Amygdala (tissue), 56 donors: ENCODE data around the gene SGCE.

Experiments used
- DNase-seq, 56 donors: peaks; one replicate each; lab custom pipeline; 2025; lab: John Stamatoyannopoulos, UW

SGCE gene

GRCh38 chr7:94662548-94662947 lies 6.6 kb upstream of the SGCE start:
- no peak for DNase-seq

GRCh38 chr7:94660006-94660405 lies 4.1 kb upstream of the SGCE start:
- no peak for DNase-seq

GRCh38 chr7:94658826-94659225 lies 2.9 kb upstream of the SGCE start:
- no peak for DNase-seq

GRCh38 chr7:94657771-94658693 lies 2.1 kb upstream of the SGCE start:
- peak in 55 of 56 donors; percentile 28 to 97 (median 84) for DNase-seq

- DNase-seq: peak in 13 of 56 donors; percentile 11 to 49 (median 29)
These were observed 1.2 kb upstream of the SGCE start for GRCh38 chr7:94656925-94657731.

GRCh38 chr7:94656658-94656924 lies 658 bp upstream of the SGCE start:
- DNase-seq: peak in 3 of 56 donors; percentile 10 to 47 (median 41)

- DNase-seq: peak in 21 of 56 donors; percentile 9 to 65 (median 41)
These were observed 646 bp downstream of the SGCE start for GRCh38 chr7:94655126-94655847.

- no peak for DNase-seq
These were observed 1.2 kb downstream of the SGCE start for GRCh38 chr7:94654783-94655125.

GRCh38 chr7:94650147-94651051 lies 5.5 kb downstream of the SGCE start:
- DNase-seq: no peak

- no peak for DNase-seq
These were observed 6.5 kb downstream of the SGCE start for GRCh38 chr7:94649450-94649849.

GRCh38 chr7:94648731-94649130 lies 7.2 kb downstream of the SGCE start:
- DNase-seq: no peak

GRCh38 chr7:94647295-94647694 lies 8.6 kb downstream of the SGCE start:
- DNase-seq: no peak

GRCh38 chr7:94643771-94644545 lies 12.0 kb downstream of the SGCE start:
- DNase-seq: no peak

- DNase-seq: no peak
These were observed 12.9 kb downstream of the SGCE start for GRCh38 chr7:94642838-94643653.

- no peak for DNase-seq
These were observed 16.5 kb downstream of the SGCE start for GRCh38 chr7:94639384-94639783.

GRCh38 chr7:94635687-94636086 lies 20.2 kb downstream of the SGCE start:
- DNase-seq: no peak

- DNase-seq: no peak
These were observed 21.4 kb downstream of the SGCE start for GRCh38 chr7:94634502-94634901.

GRCh38 chr7:94633687-94634086 lies 22.2 kb downstream of the SGCE start:
- no peak for DNase-seq

- no peak for DNase-seq
These were observed 23.0 kb downstream of the SGCE start for GRCh38 chr7:94633014-94633341.
